Vagina (tissue), 2 donors: ENCODE results near the gene AP1G2. TPM values are rescaled to one million over a fixed set of nuclear protein-coding genes. Genes with fewer than 3 reads are reported as not detected.
A peak's percentile ranks its signal among the peaks of the same experiment; 100 is the strongest.

Experiments used
- DNase-seq, 2 donors: peaks; one replicate each; pipeline ENCODE4 v3.0.0-alpha.2; 2017; ENCODE audit errors: extremely low spot score in 2 of 2
- H3K27ac ChIP-seq: fragments of 200-600 bp; sonication (generic); one replicate; pipeline ENCODE4 v1.5.1; 2019
- H3K27me3 ChIP-seq: fragments of 200-600 bp; sonication (generic); one replicate; pipeline ENCODE4 v1.5.1; 2019
- H3K36me3 ChIP-seq, 2 donors: fragments of 200-600 bp; sonication (generic); one replicate each; pipeline ENCODE4 v1.5.1; 2017 to 2019
- H3K4me1 ChIP-seq: fragments of 200-600 bp; sonication (generic); one replicate; pipeline ENCODE4 v1.5.1; 2019
- H3K4me3 ChIP-seq, 2 donors: fragments of 200-600 bp; sonication (generic); 1 replicate in 1 of 2; 2 replicates in 1 of 2; pipeline ENCODE4 v1.5.1; 2016 to 2019
- H3K9me3 ChIP-seq: fragments of 200-600 bp; sonication (generic); one replicate; pipeline ENCODE4 v1.5.1; 2019
- POLR2A ChIP-seq, 2 donors: fragments of 450-650 bp; IDR thresholded peaks; one replicate each; pipeline ENCODE4 v1.6.1; 2017; ENCODE audit warnings: antibody characterized with exemption in 2 of 2, mild to moderate bottlenecking in 2 of 2, moderate library complexity in 2 of 2
- POLR2AphosphoS5 ChIP-seq, 2 donors: sonication (generic); formaldehyde crosslinking; IDR thresholded peaks; one replicate each; pipeline ENCODE4 v1.9.0; 2017; ENCODE audit warnings: antibody characterized with exemption in 2 of 2, mild to moderate bottlenecking in 2 of 2, low read depth in 1 of 2; ENCODE audit not compliant: insufficient read depth in 1 of 2
- intact Hi-C: fragments of 100-400 bp; cut with DNase I; formaldehyde crosslinking; loops from one replicate; pipeline ENCODE4 v1.15.1; 2023
- total RNA-seq: library from RNA; depleted of rRNA; stranded (reverse); fragments of >200 nt; gene quantifications from one replicate; pipeline ENCODE4 v1.2.3, GENCODE V29; 2016
- TF ChIP-seq, protein P1 (sequence below), 3 experiments: fragments of 450-650 bp in 2 of 3; fragments of 200-600 bp in 1 of 3; sonication (generic) in 1 of 3; IDR thresholded peaks; one replicate each; pipeline ENCODE4 v1.5.1; 2017 to 2019; ENCODE audit warnings: antibody characterized with exemption in 3 of 3, mild to moderate bottlenecking in 2 of 3, moderate library complexity in 2 of 3

Gene AP1G2
- total RNA-seq, 1 donor from 2014 or later, result 122 TPM

DNA sequence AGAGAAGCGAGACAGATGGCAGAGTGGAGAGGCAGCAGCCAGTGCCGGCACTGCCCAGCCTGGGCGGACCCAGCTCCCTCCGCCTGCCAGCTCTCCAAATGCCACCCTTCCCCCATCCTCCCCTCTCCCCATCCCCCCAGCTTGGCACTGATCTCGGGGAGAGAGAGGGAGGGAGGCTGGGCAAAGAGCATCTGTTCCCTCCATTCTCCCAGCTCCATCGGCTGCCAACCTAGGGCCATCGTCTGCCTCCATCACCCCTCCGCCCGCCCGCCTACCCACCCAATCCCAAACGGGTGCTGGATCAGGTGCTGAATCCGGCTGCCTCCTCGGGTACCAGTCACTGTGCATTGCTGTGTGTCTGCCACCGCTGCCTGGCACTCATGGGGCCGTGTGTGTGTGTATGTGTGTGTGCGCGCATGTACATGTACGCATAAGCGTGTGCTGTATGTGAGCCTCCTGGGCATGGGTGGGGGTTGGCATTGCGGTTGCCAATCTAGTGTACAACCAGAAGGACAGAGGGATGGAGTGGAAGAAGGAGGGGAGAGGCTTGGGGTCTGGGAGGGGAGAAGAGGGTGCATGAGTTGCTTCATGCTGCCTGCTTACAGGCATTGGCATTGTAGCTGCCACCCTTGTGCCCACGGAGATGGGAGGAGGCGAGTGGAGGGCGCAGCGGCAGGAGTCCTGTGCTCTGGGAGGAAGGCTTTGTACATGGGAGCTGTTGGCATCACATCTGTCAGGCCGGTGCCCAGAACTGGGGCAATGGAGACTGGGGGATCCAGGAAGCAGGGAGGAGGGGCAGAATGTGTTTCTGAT lies 54.4 kb downstream of the AP1G2 start:
- H3K27ac ChIP-seq, result no peak overlapping the region
- no peaks in the 10 kb centered on the region for H3K4me1 ChIP-seq
- TF ChIP-seq POLR2A (IDR thresholded peaks at IDR 0.05), result no peak
- TF ChIP-seq, protein P1, sequence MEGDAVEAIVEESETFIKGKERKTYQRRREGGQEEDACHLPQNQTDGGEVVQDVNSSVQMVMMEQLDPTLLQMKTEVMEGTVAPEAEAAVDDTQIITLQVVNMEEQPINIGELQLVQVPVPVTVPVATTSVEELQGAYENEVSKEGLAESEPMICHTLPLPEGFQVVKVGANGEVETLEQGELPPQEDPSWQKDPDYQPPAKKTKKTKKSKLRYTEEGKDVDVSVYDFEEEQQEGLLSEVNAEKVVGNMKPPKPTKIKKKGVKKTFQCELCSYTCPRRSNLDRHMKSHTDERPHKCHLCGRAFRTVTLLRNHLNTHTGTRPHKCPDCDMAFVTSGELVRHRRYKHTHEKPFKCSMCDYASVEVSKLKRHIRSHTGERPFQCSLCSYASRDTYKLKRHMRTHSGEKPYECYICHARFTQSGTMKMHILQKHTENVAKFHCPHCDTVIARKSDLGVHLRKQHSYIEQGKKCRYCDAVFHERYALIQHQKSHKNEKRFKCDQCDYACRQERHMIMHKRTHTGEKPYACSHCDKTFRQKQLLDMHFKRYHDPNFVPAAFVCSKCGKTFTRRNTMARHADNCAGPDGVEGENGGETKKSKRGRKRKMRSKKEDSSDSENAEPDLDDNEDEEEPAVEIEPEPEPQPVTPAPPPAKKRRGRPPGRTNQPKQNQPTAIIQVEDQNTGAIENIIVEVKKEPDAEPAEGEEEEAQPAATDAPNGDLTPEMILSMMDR (IDR thresholded peaks at IDR 0.05), result no peak
- TF ChIP-seq POLR2AphosphoS5 (IDR thresholded peaks at IDR 0.05; ENCODE audit: insufficient read depth in 1 of 2, low read depth in 1 of 2), result no peak

DNA sequence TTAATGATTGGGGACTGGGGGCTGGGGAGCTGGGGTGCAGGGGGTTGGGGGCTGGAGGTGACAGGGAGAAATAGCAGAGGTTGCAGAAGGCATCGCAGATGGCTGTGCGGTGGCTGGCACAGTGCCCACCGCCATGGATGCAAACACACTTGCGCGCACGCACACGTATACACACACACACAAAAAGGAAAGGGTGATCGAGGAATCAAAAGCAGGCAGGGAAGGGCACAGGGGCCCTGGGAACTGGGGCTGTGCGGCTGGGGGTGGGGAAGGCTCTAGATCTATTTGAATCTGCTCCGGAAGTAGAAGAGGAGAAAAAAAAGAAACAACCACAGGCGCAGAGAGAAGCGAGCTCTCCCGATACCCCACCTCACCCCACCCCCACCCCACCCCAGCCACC lies 55.4 kb downstream of the AP1G2 start:
- Histone ChIP-seq H3K27me3 (no peaks in the 10 kb centered on the region), H3K36me3 (no peaks in the 10 kb centered on the region), H3K27ac (no peak overlapping the region), H3K9me3 (no peaks in the 10 kb centered on the region), H3K4me3 (peak overlapping the region in 1 of 2 donors; percentile 9), H3K4me1 (no peaks in the 10 kb centered on the region)
- TF ChIP-seq POLR2A (IDR thresholded peaks at IDR 0.05) (no peak), POLR2AphosphoS5 (IDR thresholded peaks at IDR 0.05; ENCODE audit: insufficient read depth in 1 of 2, low read depth in 1 of 2) (no peak)
- TF ChIP-seq, protein P1 (IDR thresholded peaks at IDR 0.05), result no peak
- no peak for DNase-seq
- intact Hi-C loops, result no loop called here

More for the DNA sequence above, 54.4 kb downstream of the AP1G2 start:
- Histone ChIP-seq H3K4me3 (no peak overlapping the region), H3K27me3 (no peaks in the 10 kb centered on the region), H3K36me3 (no peaks in the 10 kb centered on the region), H3K9me3 (no peaks in the 10 kb centered on the region)
- intact Hi-C loops, result no loop called here
- DNase-seq, result no peak

Other genes starting within 250 kb of the AP1G2 start
- gene PABPN1, start 246.3 kb downstream of the AP1G2 start, total RNA-seq, result 66.0 TPM
- 37.8 TPM for gene SLC22A17, start 214.9 kb downstream of the AP1G2 start, total RNA-seq
- gene EFS, start 202.6 kb downstream of the AP1G2 start, total RNA-seq, result 32.4 TPM
- not detected for gene IL25, start 195.0 kb downstream of the AP1G2 start, total RNA-seq
- not detected for gene CMTM5, start 190.7 kb downstream of the AP1G2 start, total RNA-seq
- not detected for gene MYH6, start 159.5 kb downstream of the AP1G2 start, total RNA-seq
- gene MYH7, start 132.1 kb downstream of the AP1G2 start, total RNA-seq, result not detected
- gene NGDN, start 98.1 kb downstream of the AP1G2 start, total RNA-seq, result 47.1 TPM
- gene ZFHX2, start 16.0 kb downstream of the AP1G2 start, total RNA-seq, result 0.74 TPM
- gene THTPA, start 11.5 kb downstream of the AP1G2 start, total RNA-seq, result 15.0 TPM
- 10.6 TPM for gene JPH4, start 11.0 kb upstream of the AP1G2 start, total RNA-seq
- 0.25 TPM for gene DHRS2, start 68.6 kb upstream of the AP1G2 start, total RNA-seq